Hindlimb muscle (tissue), 1 donor: ENCODE data around the gene MCEE. TPM values are rescaled to one million over a fixed set of nuclear protein-coding genes. Genes with fewer than 3 reads are reported as not detected.

Experiments
- DNase-seq: peaks from one replicate; pipeline ENCODE4 v3.0.0-alpha.2; 2013
- polyA plus RNA-seq: library from polyadenylated mRNA; unstranded; fragments of 120-200 nt; gene quantifications from one replicate; pipeline ENCODE4 v1.2.1, GENCODE V29; 2013; ENCODE audit not compliant: insufficient read length

MCEE gene
- polyA plus RNA-seq, 1 donor, result 22.1 TPM

DNA sequence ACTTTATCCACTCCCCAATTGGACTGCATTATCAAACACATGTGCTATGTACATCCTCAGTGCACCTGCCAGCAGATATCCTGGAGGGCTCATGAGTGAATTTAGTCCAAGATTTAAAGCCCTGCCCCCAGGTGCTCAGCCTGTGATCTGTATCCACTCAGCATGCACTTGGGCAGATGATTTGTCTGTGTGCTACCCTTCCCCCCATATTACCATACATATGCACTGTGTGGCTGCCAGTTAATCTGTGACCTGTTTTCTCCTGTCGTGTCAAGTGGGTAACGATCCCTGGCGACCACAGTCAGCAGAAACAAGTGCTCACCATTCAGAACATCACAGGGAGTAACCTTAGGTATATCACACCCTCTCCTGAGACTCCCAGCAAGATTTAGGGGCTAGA, 51.4 kb downstream of the MCEE start:
- DNase-seq, result no peak

DNA sequence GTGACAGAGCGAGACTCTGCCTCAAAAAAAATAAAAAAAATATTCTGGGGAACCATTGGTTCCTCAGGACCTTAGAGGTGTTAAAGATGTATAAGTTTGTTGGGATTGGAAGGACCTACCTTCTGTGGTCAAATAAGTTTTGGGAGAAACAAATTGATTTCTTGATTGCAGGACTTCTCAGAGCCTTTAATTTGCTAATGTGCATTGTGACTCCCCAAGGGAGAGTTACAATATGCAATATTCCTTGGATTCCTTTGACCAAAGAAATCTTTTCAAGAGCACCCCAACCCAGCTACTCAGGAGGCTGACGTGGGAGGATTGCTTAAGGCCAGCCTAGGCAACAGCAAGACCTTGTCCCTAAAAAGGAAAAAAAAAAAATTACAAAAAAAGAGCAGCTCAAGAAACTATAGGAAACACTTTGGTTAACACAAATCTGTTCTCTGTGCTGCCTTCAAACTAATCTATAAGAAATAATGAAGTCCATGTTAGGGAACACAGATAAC, 55.1 kb downstream of the MCEE start:
- DNase-seq, result no peak

DNA sequence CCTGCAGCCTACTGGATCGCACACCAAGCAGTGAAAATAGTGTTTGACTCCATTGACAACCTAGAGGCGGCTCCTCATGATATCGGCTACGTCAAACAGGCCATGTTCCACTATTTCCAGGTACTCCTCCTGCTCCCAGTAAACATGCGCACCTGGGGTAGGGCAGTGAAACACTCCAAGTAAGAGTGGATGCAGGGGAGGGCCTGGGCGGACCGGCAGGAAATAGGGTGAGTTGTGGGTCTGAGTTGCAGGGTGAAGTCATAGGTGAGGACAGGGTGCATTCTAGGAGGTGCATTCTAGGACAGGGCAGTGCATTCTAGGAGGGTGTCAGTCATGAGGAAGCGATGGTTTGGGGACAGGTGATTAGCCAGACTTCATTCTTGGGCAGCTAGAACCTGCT, 56.6 kb downstream of the MCEE start:
- DNase-seq, result no peak

GRCh38 chr2:71072492-71072891, 57.5 kb downstream of the MCEE start:
- no peak for DNase-seq

DNA sequence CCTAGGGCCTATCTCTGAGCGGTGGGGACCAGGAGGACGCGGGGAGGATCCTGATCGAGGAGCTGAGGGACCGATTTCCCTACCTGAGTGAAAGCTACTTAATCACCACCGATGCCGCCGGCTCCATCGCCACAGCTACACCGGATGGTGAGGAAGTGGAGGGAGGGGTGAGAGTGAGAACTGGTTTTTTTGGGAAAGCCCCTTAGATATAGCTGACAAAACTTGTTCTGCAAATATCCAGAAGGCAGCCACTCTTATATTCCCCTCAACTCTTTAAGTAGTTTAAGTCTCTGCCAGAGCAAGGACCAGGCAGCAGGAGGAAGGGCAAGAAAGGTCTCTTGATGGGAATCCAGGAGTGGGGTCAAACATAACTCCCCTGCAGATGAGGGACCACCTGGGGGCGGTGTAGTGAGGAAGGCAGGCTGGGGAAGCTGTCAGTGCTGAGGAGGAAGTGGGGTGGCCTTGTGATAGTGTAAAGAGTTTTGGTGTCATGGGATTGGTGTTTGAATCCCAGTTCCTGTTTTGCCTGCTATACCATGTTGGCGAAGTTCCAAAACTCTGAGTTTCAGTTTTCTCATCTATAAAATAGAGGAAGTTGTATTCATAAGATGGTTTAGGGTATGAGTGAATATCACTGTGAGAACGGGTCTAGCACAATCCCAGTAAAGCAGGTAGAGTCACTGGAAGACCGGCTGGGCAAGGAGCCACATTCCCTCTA, 58.2 kb downstream of the MCEE start:
- DNase-seq, result peak; percentile 38

GRCh38 chr2:71070294-71071093, 59.5 kb downstream of the MCEE start:
- DNase-seq, result no peak

GRCh38 chr2:71069376-71069775, 60.7 kb downstream of the MCEE start:
- no peak for DNase-seq

GRCh38 chr2:71068218-71069035, 61.6 kb downstream of the MCEE start, which contains the start of gene NAGK:
NAGK (plus strand) TSS chr2:71068648; CDS start chr2:71068684, 36 bp downstream.
- peak; percentile 98 for DNase-seq

DNA sequence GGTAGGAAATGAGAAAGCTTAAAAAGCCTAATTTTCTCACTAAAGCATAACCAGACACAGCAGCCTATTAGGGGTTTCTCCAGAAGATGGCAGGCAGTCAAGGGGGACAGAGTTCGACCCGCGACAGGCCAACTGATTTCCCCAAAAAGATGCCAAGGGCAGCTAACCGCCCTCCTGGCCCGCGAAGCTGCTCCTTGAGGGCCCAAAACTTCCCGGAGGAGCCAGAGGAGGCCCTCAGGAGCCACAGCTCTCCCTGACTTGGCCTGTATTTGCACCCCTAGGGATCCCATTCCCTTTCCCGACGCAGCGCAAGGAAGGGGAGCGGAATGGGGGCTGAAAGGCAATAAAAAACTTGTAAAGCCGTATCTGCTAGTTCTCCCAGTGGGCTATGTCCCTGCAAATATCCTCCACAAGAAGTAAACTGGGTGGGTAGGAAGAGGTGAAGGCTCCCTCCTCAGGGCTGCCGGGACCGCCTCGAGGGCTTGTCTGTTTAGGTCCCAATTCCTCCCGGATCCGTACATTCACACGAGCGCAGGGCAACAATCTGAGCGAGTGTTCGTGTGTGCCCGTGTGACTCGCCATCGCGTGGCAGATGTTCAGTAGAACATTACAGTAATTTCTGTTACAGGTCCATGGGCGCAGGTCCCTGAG, 62.3 kb downstream of the MCEE start:
- no peak for DNase-seq

GRCh38 chr2:71066856-71067255, 63.2 kb downstream of the MCEE start:
- no peak for DNase-seq

GRCh38 chr2:71064754-71065621, 65.0 kb downstream of the MCEE start:
- no peak for DNase-seq

- DNase-seq, result no peak
These were observed 65.9 kb downstream of the MCEE start for GRCh38 chr2:71064110-71064611.

DNA sequence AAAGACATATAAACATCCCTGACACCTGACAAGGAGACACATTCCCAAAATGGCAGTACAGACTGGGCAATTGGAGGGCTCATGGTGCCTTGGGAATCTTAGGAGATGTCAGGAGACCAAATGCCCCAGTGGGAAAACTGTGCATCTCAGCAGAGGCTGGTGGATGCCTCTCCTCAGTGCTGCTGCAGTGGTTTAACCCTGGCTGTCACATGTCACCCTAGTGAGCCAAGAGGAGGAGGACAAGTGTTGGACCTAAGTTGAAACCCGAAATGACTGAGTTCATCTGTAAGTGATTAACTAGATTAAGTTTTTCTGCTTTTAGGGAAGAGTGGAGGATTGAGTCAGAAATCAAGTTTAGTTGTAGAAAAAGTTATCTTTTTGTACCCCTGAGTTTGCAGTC, 66.8 kb downstream of the MCEE start:
- DNase-seq, result no peak

DNA sequence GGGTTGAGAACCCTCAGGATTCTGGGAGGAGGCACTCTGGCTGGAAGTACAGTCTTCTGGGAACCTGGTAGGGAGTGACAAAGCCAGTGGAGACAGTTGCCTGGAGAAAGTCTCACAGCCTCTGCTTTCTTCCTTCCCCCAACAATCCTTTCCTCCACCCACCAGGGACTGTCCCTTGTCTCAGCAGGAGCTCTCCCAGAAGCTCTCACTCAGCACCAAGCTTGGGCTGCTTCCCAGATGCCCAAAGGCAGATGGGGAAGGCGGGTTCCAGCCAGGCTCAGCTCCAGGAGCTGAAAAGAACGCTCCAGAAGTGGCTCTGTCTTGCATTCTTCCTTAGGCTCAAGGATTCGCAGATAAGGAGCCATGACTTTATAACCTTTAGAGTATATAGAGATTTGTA, 69.2 kb downstream of the MCEE start:
- no peak for DNase-seq

GRCh38 chr2:71060211-71060610, 69.8 kb downstream of the MCEE start:
- no peak for DNase-seq

Other genes starting within 250 kb of the MCEE start
- gene VAX2, start 229.7 kb downstream of the MCEE start, polyA plus RNA-seq, result 5.2 TPM
- 1.3 TPM for gene ATP6V1B1, start 194.3 kb downstream of the MCEE start, polyA plus RNA-seq
- 1.5 TPM for gene ANKRD53, start 151.6 kb downstream of the MCEE start, polyA plus RNA-seq
- gene TEX261, start 135.4 kb downstream of the MCEE start, polyA plus RNA-seq, result 40.2 TPM
- gene NAGK, start 61.6 kb downstream of the MCEE start, polyA plus RNA-seq, result 81.5 TPM
- 27.3 TPM for gene MPHOSPH10, start 405 bp upstream of the MCEE start, polyA plus RNA-seq
- gene PAIP2B, start 96.9 kb upstream of the MCEE start, polyA plus RNA-seq, result 3.5 TPM
- 84.3 TPM for gene ZNF638, start 201.6 kb upstream of the MCEE start, polyA plus RNA-seq